ENCODE data around the gene TCF25.

Gene TCF25

GRCh38 chr16:89861648-89862047 is 11.7 kb upstream of the TCF25 start:
- Mint-ChIP-seq H3K4me1 (peaks cover 46% of the 10 kb centered on the region), H3K27me3 (ENCODE audit: low read depth, poor library complexity) (peaks cover 3% of the 10 kb centered on the region), H3K4me3 (no peak overlapping the region), H3K27ac (no peak overlapping the region), H3K9me3 (peaks cover 6% of the 10 kb centered on the region), H3K36me3 (ENCODE audit: low read depth) (peaks cover 15% of the 10 kb centered on the region)
- TF ChIP-seq CTCF (IDR thresholded peaks at IDR 0.05): no peak
- DNase-seq: no peak

DNA sequence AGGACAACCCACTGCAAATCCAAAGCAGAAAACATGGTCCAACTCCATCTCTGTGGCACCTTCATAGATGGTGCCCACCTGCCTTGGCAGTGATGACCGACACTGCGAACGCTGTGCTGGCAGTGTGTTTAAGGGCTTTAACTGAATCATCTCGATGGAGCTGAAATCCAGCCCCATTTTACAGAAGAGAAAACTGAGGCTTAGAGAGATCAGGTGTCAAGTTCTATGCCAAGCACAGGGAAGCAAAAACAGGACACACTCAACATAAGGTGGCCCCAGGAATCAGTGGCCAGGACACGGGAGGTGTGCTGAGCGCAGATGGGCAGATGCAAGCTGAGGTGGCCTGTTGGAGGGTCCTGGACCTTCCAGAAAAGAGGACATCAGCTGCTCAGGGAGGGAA is 10.7 kb upstream of the TCF25 start:
- TF ChIP-seq CTCF (IDR thresholded peaks at IDR 0.05): no peak
- H3K4me3 Mint-ChIP-seq: no peak overlapping the region
- H3K27me3 Mint-ChIP-seq (ENCODE audit: low read depth, poor library complexity): peaks cover 3% of the 10 kb centered on the region
- DNase-seq: no peak
- H3K9me3 Mint-ChIP-seq: peaks cover 17% of the 10 kb centered on the region
- H3K4me1 Mint-ChIP-seq: peaks cover 46% of the 10 kb centered on the region
- peaks cover 23% of the 10 kb centered on the region for H3K36me3 Mint-ChIP-seq (ENCODE audit: low read depth)
- H3K27ac Mint-ChIP-seq: no peak overlapping the region

DNA sequence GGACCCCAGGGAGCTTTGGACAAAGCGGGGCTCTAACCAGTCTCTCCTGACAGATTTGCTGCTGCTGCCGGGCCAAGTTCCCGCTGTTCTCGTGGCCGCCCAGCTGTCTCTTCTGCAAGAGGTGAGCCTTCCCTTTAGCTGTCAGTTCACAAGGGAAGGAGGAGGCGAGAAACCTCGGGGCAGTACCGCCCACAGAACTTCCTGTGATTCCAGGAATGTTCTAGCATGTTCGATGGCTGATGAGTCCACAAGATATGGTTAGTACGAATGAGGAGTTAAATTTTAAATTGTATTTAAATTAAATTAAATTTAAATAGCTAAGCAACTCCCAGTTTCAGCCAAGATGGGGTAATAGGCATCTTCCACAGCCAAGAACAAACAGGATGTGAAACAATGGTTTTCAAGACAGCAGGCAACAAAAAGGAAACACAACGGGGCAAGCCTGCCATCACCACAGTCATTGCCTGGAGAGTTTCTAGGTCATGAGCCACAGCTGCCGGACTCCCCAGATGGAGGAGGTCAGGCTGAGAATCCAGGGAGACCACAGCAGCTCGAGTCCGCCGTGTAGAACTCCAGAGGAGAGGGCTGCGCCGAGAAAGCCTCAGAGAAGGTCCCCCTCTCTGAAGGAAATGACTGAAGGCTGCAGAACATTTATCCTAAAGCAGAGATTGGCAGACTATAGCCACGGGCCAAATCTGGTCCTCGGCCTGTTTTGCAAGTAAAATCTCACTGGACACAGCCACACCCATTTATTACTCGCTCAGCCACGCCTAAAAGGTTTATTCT is 9.5 kb upstream of the TCF25 start:
- peaks cover 22% of the 10 kb centered on the region for H3K9me3 Mint-ChIP-seq
- no peak for DNase-seq
- H3K27ac Mint-ChIP-seq: peak overlapping the region; percentile 88
- H3K27me3 Mint-ChIP-seq (ENCODE audit: low read depth, poor library complexity): peaks cover 3% of the 10 kb centered on the region
- TF ChIP-seq CTCF (IDR thresholded peaks at IDR 0.05): no peak
- peaks cover 27% of the 10 kb centered on the region for H3K36me3 Mint-ChIP-seq (ENCODE audit: low read depth)
- H3K4me3 Mint-ChIP-seq: no peak overlapping the region
- H3K4me1 Mint-ChIP-seq: peaks cover 38% of the 10 kb centered on the region

GRCh38 chr16:89864527-89864820 is 8.9 kb upstream of the TCF25 start:
- Mint-ChIP-seq H3K27me3 (ENCODE audit: low read depth, poor library complexity) (peaks cover 3% of the 10 kb centered on the region), H3K27ac (peak overlapping the region; percentile 88), H3K36me3 (ENCODE audit: low read depth) (peaks cover 27% of the 10 kb centered on the region), H3K4me1 (peaks cover 35% of the 10 kb centered on the region), H3K9me3 (peaks cover 22% of the 10 kb centered on the region), H3K4me3 (no peak overlapping the region)
- no peak for TF ChIP-seq CTCF (IDR thresholded peaks at IDR 0.05)
- no peak for DNase-seq

DNA sequence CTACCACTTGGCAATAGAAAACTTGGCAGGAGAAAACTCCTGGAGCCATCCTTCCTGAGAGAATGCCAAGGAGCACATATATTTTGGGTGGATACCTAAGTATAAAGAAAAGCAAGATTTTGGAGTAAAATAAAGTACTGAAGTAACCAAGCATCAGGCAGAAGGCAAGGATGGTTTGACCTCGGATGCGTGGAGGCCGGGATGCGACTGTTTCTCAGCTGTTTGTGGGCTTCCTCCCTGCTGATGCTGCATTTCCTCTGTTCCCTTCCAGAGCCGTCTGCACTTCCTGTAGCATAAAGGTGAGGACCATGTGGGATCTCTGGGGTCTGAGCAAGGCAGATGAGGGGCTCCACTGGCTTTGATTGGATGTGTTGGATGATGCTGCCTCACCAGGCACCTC is 5.5 kb upstream of the TCF25 start:
- TF ChIP-seq CTCF (IDR thresholded peaks at IDR 0.05): no peak
- H3K9me3 Mint-ChIP-seq: peaks cover 22% of the 10 kb centered on the region
- H3K36me3 Mint-ChIP-seq (ENCODE audit: low read depth): peaks cover 26% of the 10 kb centered on the region
- H3K27ac Mint-ChIP-seq: no peak overlapping the region
- DNase-seq: no peak
- H3K4me1 Mint-ChIP-seq: peaks cover 23% of the 10 kb centered on the region
- no peak overlapping the region for H3K4me3 Mint-ChIP-seq
- peaks cover 3% of the 10 kb centered on the region for H3K27me3 Mint-ChIP-seq (ENCODE audit: low read depth, poor library complexity)

- no peak overlapping the region for H3K27ac Mint-ChIP-seq
- peaks cover 4% of the 10 kb centered on the region for H3K4me1 Mint-ChIP-seq
- DNase-seq: no peak
- peaks cover 24% of the 10 kb centered on the region for H3K36me3 Mint-ChIP-seq (ENCODE audit: low read depth)
- no peak overlapping the region for H3K4me3 Mint-ChIP-seq
- peaks cover 24% of the 10 kb centered on the region for H3K9me3 Mint-ChIP-seq
- TF ChIP-seq CTCF (IDR thresholded peaks at IDR 0.05): no peak
- no peaks in the 10 kb centered on the region for H3K27me3 Mint-ChIP-seq (ENCODE audit: low read depth, poor library complexity)
These were observed 3.5 kb upstream of the TCF25 start for GRCh38 chr16:89869911-89870310.

Data from nephron progenitor cell (in vitro differentiated cells).